ENCODE data around the gene VTI1A.

VTI1A gene

DNA sequence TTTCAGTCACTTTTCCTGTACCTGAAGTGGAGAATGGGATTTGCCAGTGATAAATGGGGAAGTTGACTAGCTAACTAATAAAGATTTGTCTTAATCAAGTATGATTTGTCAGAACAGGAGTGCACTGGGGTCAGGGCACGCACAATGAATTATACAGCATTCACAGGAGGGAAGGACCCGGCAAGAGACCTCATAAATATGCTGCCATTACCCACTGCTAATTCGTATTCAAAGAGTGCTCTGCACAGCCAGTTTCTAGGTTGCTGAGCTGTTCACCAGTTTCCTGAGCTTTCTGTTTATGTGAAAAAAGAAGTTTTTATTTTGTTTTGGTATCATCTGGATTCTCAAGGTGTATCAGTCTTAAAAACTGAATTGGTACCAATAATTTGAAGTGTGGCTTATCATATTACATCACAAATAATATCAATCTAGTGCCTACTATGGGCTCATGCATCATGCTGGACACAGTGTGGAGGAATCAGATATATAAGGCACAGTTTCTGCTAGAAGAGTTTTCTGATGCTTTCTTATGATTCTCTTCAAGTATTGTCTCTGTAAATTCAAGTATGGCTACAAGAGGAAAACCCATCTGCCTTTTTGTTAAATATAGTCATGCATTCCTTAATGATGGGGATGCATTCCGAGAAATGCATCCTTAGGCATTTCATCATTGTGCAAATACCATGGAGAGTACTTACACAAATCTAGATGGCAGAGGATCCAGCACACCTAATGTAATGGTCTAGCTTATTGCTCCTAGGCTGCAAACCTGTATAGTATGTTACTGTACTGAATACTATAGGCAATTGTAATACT lies 202.2 kb downstream of the VTI1A start:
- no peak for DNase-seq

DNA sequence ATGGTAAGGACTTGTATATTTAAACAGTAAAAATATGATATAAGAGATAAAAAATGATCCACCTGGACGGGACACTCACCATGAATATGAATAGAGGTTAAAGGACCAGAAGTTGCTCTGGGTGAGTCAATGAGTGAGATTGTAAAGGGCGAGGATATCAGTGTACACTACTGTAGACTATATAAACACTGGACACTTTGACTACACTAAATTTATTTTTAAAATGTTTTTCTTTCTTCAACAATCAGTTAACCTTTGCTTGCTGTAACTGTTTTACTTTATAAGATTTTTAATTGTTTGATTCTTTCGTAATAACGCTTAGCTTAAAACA lies 202.8 kb downstream of the VTI1A start:
- no peak for DNase-seq

DNA sequence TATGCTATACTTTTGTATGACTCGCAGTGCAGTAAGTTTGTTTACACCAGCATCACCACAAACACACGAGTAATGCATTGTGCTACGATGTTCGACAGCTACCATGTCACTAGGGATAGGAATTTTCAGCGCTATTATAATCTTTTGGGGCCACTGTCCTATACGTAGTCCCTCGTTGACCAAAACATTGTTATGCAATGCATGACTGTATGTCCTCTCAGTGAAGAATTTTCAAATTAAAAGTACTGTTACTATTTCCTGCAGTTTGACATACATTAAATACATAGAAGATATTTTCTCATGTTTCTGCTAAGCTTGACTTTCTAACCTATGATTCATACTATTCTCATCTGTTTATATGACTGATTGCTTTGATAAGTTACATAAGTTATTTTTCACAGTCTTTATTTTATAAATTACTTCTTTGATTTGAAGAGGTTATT lies 203.6 kb downstream of the VTI1A start:
- no peak for DNase-seq

DNA sequence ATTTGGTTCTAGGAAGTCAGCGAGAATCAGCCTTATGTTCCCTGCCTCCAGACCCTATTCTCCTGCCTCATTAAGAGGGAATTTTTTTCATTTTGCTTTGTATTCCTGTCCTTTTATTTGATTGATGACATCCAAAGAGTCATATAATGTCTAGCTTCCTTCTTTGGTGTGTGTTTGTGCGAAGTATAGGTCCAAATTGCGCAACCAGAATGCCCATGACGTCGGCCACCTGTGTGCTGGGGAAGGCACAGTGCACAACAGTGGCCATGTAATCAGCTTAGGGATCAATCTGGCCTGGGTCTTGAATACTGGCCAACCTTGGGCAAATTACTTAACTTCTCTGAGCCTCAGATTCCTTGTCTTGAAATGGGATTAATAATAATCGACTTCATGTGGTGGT lies 206.2 kb downstream of the VTI1A start:
- no peak for DNase-seq

DNA sequence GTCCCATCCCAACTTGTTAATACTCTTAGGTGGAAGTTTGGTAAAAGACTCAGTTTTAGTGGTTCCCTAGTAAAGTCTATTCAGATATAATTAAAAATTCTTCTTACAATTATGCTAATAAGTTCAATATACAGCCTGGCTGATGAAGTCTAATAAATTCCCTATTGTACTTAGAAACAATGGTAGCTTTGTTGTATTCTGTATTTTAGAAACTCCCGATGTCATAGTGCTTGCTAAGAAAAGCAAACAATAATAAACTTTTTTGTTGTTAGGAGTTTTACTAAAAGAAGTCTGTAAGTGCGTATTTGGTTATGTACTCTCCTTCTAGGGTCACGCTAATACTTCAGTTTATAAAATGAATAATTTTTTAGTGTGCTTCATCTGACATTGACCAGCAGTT lies 206.8 kb downstream of the VTI1A start:
- DNase-seq, result no peak

DNA sequence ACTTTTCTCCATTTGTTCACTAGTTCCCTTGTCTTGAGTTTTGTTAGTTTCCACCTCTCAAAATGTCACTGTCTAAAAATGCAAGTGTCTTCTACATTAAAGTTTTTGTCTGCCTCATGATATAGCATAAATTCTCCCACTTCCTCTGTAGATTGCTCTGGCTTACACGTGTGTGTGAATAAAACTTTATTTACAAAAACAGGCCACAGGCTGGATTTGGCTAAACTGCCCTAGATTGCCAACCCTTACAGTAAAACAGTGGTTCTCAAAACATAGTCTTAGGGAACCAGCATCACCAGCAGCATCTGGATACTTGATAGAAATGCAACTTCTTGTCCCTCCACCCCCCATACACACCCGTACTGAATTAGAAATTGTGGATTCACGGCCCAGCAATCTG lies 207.8 kb downstream of the VTI1A start:
- no peak for DNase-seq

DNA sequence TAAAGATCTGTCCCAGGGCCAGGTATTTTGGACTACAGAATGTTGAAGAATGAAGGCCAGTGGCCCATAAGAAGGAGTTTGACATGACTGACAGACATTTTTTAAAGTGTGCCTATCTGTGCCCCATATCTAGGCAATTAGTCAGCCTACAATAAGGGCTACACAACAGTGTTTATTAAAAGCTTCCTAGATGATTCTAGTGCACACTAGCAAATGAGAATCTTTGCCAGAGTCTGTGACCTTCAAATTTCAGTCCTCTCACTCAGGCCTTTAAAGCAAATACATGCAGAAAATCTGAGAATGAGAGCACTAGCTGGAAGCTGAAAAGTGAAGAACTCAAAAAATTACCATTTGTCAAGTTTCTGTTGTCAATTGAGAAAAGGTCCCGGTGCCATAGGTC lies 208.7 kb downstream of the VTI1A start:
- no peak for DNase-seq

DNA sequence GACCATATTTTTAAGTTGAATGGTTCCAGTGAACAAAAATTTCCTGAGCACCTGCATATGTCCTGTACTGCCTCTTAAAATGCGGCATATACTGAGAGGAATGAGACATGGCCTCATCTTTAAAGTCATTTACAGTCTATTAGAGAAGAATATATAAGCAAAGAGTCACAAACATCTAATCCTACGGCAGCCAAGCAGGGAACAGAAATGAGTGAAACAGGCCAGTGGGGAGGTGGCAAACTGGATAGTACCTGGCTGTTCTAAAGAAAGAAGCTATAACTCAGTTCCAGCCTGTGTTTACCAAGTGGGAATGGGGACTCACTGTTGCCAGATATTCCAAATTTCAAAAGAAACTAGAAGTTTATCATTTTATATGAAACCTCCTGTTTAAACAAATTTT lies 211.4 kb downstream of the VTI1A start:
- DNase-seq, result no peak

DNA sequence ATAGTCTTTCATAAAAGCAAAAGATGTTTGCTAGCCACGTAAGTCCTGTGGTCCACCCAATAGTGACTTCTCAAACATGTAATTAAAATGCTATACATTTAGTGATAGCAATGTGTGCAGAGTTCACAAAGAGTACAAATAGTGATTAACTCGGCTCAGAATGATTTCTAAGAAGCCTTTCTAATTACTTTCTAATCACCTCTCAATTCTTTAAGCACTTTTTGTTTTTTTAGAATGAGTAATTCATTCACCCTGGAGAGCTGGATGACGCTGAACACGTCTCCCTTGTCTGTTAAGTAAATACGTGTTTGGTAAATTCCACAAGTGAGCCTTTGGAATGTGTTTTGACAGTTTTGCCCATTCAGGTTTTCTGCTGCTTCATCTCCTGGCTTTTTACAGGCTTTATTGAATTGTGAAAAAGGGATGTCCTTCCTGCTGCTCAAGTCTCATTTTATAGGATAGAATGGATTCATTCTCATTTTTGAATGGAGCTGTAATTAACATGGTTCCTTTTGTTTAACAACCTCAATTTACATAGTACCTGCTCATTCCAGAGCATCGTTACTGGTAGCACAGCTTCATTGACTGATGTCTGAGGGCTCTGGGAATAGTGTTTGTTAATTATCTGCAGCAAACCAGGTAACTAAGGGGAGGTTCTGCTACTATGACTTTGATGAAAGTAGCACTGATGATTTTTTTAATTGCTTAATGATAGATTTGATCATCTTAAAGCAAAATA lies 212.1 kb downstream of the VTI1A start:
- no peak for DNase-seq

DNA sequence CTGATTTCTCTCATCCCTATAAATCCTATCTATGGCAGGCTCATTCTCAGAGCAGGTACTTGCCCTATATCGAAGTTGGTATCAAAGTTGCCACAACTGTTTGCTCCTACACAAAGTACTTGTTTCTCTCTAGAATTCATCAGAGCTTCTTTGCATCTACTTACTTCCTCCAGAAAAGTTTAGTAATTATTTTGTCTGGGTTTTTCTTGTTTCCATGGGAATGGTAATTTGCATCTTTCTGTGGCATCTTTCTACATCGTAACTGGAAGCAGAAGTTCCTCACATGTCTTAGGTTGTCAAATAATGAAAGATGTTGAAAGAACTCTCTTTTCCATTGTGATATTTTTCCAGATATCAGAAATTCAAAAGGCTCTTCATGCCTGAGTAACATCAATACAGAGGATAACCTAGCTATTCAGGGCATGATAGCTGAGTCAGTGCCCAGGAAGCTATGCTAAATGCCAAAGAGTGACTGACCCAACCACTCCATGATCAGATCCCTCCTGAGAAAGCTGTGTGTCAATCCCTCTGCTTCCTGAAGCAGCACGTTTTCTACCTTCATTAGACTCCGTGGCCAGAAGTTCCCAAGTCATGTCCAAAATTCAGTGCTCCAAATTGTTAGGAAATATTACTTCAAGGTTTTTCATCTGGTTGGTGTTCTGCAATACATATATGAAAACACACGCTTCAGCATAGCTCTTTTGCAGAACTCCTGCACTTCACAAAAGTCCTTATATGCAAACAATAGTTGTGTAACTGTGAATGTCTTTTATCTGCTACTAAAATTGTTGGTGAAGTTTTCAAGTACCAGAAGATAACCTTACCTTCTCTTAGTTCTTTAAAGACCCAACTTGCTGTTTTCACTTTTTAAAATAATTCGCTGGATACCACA lies 216.5 kb downstream of the VTI1A start:
- no peak for DNase-seq

DNA sequence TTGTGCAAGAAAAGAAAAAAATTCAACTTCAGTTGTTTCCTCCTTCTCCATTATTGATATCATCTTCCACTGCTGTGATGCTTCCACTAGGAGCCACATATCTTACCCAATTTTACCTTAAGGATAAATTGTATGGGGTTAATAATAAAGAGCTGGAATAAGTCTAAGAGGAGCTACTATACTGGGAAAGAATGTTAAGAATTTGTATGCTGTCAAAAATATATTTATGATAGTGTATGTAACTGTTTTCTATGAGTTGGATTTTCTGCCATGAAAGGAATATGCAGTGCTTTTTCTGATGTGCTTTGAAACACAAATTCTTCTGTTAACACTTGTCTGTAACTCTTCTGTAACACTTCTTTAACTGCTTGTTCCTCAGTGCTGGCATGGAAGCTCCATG lies 219.1 kb downstream of the VTI1A start:
- DNase-seq, result no peak

DNA sequence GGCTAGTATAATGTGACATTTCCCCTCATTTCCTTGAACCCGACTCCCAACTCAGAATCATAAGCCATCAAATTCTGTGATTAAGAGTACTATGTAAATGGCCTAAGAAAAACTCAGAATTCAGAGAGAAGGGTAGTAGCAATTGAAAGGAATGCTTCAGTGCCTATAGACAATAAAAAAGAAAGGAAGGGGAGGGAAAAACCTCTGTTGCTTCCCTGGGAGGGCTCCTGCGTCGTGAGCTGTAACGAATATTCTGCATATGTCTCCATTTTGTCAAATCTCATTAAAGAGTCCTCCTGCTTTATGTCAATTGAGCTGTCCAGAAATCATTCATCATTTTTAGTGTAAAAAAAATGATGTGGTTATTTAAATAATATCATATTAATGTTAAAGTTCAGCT lies 223.0 kb downstream of the VTI1A start:
- DNase-seq, result no peak

DNA sequence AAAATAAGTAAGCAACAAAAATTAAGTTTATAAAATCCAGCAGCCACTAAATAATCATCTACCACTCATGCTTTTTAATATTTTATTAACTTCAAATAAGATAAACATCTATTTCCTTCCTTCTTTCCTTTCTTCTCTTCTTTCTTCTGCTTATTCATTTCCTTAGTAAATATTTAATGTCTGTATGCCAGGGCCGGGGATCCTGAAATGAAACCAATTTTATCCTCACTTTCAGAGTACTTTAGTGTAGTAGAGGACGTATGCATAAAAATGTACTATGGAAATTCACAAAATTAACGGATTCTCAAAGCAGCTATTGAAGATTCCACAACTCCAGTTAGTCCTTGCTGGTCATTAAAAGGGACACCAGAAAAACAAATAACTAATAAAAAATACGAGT lies 224.7 kb downstream of the VTI1A start:
- DNase-seq, result no peak

DNA sequence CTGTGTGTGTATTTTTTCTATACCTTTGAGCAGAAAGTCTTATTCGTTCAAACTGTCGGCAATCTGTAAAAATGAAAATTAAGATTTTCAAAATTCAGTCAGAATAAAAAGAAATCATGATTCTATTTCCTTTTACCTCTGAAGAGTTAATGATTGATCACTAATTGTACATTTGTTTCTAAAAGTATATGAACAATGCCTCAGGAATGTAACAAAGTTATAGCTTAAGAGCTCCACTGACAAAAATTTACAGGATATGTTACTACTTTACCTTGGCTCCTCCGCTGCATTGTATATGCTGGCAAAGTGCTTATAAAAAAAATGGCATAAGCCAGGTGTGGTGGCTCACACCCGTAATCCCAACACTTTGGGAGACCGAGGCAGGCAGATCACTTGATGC lies 225.7 kb downstream of the VTI1A start:
- DNase-seq, result no peak

DNA sequence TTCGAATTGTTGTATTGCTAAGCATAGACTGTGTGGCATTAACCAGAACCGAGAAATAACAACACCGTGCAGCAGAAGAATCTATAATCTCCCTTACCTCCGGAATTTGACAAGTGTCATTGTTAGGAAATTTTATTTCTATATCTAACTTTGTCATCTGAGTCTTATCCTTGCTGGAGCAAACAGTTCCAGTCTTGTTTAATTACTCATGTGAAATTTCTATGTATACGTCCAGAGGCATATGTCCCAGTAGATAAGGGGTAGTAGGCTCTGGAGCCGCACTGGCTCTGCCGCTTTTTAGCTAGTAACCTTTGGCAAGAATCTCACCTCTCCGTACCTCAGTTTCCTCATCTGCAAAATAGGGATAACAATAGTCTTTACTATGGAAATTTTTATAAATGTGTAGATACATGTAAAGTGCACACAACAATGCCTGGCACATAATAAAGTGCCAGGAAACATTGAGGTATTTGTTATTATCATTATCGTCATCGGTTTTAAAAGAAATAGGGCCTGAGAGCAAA lies 228.6 kb downstream of the VTI1A start:
- no peak for DNase-seq

DNA sequence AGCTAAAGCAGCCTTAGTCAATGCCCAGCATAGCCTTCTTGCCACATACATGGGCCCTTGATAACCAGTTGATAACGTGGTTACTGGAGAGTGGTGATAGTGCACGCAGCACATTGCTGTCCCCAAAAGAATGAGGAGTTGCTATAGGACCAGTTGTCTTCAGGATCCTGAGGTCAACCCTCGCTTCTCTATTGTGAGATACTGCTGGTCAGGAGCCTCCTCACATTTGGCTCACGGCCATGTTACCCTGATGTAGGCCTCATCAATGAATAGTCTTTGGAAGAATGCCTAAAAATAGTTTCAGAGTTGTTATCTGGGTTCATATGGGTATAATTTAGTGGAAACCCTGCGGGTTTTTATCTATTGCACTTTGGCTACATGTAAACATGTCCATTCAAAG lies 230.7 kb downstream of the VTI1A start:
- DNase-seq, result no peak

DNA sequence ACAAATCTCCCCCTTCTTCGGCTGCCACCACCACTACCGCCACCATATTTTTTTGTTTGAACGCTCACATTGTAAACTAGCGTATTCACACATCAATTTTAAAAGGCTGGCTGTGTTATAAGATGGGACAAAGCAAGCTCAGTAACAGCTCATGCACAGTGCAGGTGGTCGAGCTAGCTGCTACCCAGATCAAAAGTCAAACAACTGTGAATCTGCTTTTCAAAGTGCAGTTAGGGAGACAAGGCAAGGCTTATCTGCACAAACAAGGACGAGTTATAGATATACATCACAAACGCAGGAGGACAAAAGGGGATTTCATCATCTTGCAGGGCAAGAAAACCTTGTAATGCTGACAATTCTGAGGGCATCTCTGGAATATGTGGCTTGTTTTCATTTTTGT lies 231.6 kb downstream of the VTI1A start:
- no peak for DNase-seq

DNA sequence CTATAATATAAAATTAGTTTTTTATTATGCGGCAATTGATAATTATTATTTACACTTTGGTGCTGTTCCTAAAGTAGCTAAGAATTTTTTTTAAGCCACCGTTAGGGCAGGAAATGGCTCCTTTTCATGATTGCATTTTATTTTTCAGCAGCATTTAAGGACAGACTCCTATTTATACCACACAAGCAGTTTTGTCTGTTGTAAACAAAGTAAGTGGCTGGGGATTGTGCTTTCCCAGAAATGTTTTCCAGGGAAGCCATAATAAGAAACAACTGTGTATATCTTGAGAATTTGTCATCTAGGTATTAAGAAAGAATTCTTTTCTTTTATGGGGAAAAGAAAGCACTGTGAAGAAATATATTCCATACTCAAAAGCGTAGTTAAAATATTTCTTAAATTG lies 232.0 kb downstream of the VTI1A start:
- DNase-seq, result no peak

DNA sequence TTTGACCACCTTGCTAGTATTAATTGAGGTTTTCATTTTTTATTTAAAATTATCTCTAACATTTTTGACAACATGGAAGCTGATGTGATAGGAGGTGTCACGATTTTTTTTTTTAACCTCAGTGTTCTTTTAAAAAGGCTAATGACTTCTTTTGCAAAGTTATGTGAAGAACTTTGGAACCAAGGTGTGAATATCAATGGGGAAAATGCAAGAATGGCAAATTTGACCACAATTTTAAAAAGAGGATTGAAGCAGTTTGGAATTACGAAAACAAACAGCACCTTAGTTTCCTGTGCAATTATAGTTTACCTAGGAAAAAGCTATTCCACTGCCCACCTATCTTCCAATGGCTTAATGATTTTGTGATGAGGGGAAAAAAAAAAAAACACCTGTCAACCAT lies 232.4 kb downstream of the VTI1A start:
- no peak for DNase-seq

DNA sequence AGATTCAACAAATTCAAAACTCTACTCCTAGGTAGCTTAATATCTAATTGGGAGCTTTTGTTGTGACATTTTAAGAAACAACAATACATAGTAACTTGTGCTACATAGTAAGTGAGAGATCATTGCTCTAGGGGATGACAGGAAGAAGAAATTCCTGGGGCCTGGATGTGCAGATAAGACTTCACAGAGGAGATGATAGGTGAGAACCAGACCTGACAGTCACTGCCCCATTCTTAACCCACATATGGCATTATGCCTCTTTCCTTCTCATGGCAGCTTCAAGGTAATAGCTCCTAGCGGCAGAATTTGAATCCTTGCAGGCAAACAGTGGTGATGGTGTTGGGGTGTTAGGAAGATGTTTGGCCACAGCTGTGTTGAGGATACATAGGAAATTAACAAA lies 233.6 kb downstream of the VTI1A start:
- no peak for DNase-seq

DNA sequence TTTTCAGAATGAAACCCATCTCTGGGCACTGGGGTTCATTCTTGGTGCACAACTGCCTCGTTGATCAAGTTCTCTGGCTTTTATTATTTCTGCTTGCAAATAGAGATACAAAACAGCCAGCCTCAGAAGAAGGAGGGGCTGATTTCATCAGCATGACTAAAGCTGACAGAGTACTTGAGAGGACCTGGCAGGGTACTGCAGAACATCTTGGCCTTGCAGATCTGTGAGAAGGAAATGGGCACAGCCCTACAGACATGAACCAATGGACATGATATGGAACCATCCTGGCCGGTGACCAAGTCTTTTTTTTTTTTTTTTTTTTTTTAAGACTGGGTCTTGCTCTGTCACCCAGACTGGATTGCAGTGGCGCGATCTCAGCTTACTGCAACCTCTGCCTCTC lies 240.6 kb downstream of the VTI1A start:
- DNase-seq, result no peak

DNA sequence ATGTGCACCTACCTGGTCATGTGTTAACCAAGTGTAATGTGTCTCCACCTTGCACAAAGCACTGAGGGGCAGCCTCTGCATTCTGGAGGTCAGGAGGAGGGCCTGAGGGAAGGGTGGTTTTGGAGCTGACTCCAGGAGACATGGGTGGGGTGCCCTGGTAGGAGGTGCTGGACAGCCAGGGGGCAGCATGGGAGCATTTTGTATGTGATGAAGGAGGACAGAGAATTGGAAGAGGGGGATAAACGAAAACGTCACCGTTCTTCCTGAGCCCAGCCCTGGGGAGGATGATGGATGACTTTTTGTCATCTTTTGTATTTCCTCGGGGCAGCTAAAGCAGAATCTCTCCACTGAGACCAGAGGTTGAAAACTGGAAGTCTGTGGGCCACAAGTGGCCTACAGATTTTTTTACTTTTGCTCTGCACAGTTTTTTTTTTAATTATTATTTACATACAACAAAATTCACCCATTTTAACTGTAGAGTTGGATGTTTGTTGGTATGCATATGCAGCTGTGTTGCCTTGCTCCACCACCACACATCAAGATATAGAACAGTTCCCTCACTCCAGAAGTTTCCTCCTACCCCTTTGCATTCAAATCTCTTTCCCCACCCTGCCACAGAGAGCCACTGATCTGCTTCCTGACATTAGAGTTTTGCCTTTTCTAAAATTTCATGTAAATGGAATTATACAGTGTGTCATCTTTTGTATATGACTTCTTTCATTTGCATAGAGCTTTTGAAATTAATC lies 242.5 kb downstream of the VTI1A start:
- no peak for DNase-seq

DNA sequence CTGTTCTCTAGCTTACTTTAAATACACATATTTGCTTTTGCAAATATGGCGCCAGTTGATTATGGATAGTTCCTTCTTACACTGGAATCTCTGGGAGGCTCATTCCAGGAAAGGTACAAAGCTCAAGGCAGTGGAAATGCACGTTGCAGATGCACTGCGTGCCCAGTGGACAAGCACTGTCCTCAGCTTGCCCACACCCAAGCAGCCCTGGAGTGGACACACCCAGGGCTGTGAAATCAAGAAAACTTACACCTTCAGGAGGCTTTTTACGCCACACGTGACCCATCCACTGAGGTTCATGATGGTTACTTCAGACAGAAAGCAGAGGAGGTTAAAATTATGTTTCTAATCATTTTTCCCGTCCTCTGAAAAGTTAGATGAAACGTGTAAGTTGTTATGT lies 248.5 kb downstream of the VTI1A start:
- no peak for DNase-seq
